GM18907 (cell line): ENCODE results near the gene PPP1R12B.
"Not testable (repeated sequence)": the region's sequence is repeated elsewhere in the genome, so short reads cannot be mapped to it uniquely, and the experiment has no call there.

Source experiments
- ATAC-seq: cut with Tn5 transposase; IDR thresholded peaks from one replicate; pipeline ENCODE4 v1.9.1; 2021; ENCODE audit warnings: mild to moderate bottlenecking, moderate library complexity; ENCODE audit not compliant: unreplicated experiment

PPP1R12B gene

DNA sequence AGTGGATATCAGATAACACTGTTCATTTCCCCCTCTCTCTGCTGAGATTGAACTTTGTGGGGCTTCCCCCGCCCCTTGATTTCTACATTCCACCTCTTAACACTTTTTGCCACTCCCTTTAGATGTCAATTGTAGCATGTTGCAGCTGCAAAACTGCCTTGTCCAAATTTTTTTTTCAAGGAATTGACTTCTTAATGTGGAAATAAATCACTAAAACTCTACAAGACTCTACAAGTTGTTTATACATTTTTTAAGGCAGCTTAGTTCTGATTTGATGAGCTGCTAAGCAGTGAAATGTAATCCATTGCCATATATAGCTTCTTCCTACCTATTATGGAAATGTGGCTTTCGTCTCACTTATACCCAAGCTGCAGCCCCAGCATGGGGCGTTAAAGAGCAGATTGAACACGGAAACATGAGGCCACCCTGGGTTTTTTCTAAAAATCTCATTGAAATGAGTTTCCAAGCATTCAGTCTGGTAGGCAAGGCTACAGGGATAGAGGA, 229.6 kb downstream of the PPP1R12B start:
- ATAC-seq, result no peak

DNA sequence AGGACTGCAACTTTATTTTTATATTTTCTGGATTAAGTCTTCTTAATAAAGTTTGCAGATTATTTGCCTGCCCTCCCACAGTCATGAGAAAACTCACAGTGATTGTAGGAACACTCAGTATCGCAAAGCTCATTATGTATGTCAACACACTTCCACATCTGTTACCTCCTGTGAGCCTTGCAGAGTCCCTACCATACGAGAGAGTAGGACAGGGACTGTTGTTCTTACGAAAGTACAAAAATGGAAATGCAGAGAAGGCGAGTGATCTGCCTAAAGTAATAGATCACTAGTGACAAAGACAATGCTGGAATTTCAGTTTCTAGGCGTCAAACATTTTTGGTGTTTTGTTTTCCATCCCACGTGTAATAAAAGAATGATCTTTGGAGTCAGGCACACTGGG, 230.1 kb downstream of the PPP1R12B start:
- ATAC-seq, result no peak

DNA sequence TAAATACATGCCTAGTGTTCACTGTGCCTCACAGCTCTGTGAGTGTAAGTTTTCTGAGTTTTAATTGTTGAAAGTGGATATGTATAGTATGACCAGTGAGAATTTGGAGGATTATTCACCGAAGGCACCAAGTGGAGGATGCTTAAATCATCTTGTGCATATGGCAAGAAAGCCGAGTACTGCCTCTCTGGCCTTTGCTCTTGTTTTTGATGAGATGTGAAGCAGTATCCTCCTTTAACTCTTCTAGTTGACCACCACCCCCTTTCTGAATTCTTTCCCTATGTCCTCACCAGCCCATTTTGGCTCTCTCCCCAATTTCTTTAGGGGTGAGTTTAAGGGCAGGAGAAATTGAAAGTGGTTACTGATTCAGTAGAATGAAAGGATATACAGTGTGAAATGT, 231.3 kb downstream of the PPP1R12B start:
- no peak for ATAC-seq

DNA sequence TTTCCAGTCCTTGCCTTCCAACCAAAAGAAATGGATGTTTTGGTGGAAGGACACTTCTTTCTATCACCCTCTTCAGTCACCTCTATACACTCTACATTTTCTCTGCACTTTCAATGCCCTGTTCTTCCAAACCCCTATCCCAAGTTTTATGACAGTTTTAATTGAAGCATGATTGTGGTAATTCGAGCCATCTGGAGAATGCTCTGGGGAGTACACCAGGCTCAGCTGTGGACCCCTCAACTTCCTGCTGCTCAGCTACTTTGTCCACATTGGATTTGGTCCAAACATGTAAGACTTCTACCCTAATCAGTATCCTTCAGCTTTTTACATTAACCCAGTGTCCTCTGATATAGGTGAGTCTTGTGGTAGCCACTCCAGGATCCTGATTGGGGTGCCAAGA, 232.1 kb downstream of the PPP1R12B start:
- no peak for ATAC-seq

DNA sequence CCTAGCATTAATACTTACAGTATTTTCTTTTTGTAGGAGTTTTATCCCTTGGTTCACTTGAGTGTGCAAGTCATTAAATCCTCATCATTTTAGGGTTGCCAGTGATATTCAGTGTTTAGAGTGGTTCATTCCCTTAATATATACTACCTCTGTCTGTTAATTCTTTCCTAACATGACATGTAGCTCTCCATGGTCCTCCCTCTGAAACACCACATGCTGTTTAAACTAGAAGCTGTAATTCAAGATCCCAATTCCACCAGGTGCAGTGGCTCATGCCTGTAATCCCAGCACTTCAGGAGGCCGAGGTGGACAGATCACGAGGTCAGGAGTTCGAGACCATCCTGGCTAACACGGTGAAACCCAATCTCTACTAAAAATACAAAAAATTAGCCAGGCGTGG, 233.9 kb downstream of the PPP1R12B start:
- not testable (repeated sequence) for ATAC-seq

DNA sequence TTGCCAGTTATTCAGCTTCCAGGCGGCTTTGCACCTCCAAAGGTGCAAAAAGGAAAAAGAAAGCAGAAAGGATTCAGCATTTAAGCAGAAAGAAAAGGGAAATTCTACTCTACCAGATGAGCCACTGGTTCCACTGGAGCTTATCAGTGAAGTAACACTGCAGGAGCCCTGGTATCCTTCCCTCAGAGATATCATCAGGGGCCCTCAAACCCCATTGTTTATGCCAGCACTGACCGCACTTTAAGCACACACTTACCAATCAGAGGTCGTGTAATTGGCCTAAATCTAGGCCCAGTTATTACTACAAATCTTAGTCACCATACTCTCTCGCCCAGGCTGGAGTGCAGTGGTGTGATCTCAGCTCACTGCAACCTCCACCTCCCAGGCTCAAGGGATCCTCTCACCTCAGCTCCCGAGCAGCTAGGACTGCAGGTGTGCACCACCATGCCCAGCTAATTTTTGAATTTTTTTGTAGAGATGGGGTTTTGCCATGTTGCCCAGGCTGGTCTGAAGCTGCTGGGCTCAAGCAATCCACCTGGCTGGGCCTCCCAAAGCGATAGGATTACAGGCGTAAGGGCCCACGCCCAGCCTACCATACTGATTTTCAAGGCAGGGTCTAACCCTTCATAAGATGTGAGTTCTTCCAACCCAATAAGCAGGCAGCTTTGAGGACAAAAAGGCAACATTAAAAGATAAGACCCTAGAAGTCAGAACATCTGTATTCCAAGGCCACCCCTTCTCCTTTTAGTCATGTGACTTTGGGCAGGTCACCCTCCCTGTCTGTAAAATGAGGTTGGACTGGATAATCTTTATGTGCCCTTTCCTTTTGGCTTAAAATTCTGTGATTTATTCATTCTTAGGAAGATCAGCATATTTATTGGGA, 236.4 kb downstream of the PPP1R12B start:
- ATAC-seq, result no peak

DNA sequence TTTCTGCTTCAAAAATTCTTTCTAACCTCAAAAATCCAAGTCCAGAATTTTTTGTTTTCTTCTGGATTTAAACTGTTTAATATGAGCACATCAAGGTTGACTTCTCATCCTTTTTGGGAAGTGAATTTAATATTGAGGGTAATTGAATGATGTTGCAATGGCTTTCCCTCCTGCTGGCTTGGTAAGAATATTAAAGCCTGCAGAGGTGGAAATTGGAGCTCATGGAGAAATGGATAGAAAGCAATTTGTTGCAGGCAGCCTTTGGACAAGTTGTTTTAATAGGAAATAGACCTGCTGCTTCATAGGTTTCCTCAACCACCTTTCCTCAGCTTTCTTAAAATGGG, 237.1 kb downstream of the PPP1R12B start:
- no peak for ATAC-seq

DNA sequence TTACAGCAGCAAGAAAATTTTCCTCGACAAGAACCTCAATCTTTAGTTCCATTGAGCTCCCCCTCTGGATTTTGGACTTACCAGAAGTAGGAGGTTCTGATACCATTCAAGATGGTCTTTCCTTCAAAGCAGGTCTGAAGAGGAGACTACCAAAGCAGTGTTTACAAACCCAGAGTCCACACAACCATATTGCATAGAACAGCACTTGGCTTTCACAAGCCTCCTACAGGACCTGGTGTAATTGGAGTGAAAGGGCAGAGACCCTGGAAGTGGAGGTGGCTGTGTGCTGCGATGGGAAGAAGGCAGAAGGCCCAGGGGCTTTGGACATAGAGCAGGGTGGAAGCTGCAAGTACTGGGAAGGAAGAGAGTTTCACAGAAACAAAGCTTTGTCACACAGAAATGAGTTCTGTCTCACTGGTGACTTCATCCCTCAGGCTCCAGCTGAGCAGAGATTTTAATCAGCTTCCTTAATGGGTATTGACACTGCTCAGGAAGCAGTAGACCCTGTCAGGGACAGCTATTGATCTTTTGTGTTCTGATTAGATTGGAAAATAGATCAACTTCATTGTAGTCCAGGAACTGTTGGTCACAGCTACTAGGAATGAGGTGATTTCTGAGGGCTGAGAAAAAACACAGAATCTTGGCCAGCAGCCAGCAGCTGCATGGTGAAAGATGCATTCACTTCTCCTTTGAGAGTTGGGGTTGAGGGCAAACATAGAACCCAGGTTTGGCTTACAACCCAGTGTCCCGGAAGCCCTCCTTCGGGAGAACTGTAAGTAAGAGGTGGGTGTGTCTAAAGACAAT, 237.7 kb downstream of the PPP1R12B start:
- ATAC-seq, result no peak

DNA sequence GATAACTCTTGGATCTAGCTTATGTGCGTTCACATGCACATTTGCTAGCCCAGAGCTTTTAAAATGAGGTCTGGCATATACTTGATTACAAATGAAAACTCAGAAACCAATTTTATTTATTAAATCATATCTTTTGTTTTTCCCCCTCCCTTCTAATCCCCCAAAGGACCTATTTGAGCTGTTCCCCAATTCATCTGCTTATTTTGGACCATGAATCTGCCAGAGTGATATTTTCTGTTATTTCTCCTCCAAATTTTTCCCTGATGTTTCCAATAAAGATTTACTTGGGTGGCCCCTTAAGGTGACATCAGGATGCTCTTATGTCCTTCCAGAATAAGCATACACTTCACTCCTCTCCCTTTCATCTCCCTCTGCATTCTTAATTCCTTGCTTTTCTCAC, 238.4 kb downstream of the PPP1R12B start:
- ATAC-seq, result no peak

DNA sequence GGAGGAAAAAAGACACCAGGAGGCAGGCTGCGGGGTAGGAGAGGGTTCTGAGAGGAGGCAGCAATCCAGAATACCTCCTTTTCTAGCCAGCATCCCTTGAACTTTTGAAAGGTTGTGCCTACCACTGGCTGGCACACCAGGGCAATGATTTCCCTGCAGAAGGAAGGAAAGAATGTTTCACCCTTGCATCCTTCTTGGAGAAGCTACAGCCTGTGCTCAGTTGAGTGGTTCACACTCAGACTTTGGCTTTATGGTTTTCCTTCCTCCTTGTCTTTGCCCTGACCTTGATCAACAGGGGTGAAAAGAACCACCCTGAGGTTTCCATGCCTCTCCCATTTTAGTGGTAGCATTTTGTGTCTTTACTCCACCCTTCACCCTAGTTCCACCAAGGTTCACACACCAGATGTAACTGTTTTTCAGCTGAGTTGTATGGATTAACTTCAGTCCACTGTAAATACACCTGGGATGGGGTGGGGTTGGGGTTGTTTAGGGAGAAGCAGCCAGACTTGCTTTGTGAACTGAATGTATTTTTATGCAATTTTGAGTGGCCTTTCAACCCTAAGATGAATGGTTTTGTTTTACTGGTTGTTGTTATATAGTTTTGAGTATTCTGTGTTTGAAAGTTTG, 239.5 kb downstream of the PPP1R12B start:
- ATAC-seq, result no peak

DNA sequence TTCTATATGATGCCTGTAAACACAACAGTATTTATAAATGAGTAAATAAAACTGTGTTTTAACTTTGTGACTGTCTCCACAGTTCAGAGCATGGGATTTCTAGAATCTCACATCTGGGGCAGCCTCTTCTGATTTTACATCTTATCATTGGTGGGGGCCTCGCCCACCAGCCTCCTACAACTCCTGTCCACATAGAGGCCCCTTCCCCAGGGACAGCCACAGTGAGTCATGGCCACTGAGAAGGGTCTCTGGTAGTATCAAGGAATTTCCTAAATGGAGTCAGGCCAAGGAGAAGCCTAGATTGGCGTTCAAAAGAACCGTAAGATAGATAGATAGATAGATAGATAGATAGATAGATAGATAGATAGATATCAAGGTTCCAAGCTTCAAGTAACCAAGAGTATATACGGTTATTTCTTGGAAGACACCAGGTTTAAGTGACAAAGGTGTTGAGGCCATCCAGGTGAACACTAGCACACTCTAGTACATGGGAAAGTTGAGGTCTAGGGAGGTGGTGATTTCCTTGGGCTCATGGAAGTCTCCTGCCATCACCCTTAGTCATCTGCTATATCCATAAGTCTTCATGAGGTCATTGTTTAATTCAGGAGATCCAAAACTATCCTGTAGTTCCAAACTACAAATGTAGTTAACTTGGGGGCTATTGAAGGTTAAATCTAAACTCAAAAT, 240.1 kb downstream of the PPP1R12B start:
- ATAC-seq, result no peak

DNA sequence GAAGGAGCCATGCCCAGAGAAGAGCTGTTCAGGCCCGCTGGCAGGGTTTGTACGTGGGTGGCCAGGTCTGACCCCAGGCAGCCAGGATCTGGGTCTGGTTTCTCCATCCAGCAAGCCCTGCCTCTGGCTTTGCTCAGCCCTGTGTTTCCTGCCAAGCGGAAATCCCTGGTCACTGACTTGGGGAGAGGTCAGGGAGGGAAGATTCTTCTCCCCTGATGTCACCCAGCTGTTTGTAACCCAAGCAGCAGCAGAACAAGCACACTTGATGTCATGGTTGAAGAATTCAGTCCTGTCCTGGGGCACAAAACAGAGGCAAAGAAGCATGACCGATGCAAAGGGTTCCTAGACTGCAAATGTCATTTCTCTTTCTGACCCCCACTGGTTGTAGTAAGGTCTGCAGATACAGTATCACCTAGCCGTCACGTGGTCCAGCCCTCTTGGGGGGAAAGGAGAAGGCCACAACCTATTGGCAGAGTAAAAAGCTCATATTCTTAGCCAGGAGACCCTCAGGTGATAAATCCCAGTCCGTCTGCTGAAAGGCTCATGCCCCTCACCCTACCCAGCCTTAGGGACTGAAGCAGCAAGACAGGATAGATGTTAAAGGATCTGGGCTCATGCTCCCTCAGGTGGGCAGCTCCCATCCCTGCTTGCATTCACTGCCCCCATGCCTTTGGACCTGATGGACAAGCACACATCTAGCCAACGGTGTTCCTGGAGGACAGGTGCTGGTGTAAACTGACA, 240.9 kb downstream of the PPP1R12B start:
- ATAC-seq, result no peak

DNA sequence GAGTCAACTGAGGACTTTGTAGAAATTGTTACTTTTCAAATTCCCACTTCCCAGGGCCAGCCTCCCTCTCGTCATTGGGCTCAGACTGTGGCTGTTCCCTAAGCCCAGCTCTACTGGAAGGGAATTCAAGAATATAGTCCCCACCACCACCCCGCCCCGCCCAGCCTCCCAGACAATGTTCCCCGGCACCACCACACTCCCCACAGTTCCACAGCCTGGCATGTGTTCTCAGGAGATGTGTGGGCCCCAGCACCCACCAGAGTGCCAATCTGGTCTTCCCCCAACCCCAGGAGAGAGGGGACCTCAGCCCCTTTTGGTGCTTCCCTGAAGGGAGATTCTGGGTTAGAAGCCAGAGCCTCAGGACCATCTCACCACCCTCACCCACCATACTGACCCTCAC, 241.6 kb downstream of the PPP1R12B start:
- no peak for ATAC-seq

DNA sequence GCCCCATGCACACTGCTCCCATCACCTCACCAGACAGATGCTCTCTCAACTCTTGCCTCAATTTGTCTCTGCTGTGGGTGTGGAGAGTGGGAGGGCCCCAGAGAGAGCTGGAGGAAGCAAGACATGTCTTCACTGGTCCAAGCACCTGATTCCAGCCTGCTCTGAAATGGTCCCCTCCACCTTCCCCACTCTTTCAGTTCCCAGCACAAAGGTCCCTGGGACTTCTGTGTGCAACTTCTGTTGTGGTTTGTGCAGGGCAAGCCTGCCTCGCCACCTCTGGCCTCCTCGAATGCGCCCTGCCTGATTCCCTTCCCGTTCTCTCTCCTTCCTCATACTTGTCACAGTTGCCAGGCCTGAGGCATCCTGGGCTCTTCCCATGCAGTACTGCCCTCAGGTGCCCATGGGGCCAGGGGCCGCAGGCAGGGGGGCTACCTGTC, 242.5 kb downstream of the PPP1R12B start:
- no peak for ATAC-seq

DNA sequence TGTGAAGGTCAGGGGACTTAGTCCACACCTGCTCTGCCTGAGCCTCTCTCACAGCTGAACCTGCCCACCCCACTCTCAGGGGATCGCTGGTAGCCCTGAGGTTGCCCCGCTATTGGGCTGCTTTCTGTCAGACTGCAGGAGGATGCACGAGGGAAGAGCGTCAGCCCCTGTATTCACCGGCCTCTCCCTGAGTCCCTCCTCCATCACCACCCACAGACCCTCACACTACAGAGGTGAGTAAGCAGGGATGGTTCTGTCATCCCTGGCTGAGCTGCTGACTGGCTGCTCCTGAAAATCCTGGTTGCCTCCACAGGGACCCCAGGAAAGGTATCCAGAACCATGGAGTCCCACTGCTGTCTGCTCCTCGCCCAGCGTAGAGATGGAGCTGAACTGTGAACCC, 243.0 kb downstream of the PPP1R12B start:
- no peak for ATAC-seq

DNA sequence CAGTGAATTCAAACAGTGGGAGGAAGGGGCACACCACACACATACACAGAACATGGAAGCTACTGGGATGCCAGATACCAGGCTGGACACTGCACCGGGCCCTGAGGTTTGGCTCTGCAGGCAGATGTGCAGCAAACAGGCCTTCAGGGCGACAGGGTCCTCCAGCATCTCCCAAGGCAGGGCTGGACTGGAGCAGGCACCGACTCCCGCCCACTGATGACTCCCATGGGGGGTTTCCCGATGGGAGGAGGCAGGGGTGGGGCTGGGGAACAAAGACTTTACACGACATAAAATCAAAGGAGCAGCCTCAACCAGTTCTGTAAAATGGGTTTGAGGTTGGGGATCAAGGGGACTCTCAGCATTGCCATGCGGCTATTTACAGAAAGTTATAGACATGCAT, 243.6 kb downstream of the PPP1R12B start:
- no peak for ATAC-seq

DNA sequence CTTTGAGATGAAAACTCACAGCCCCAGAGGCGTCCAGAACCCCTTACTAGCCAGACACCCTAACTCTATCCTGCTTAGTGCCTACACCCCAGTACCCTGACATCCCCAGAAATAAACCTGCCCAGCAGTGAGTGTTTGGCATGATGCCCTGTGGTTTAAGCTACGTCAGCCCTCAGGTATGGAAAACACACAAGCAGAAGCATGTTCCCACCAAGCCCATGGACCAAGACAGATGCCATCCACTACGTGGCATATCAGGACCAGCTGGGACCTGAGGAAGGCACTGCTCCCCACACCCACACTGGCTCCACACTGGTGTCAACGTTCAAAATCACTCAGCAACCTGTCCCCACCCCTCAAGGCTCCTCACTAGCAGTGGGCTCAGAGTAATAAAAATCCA, 245.3 kb downstream of the PPP1R12B start:
- ATAC-seq, result no peak

DNA sequence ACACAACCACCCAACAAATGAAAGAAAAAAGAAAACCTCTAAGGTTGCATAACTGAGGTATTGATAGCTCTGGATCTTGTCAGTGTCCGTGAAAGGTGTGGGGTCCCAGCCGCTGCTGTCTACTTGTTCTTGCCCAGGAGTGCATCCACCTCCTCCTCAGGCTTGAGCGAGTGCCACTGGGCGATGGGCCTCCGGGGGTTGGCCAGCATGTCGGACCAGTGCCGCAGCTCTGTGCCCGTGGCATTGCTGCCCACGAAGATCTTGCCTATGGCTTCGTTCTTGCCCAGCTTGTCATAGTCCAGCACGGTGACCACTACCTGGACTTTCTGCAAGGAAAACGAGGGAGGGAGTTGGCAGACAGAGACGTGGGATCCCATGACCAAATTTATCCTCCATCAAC, 248.1 kb downstream of the PPP1R12B start:
- ATAC-seq, result no peak

DNA sequence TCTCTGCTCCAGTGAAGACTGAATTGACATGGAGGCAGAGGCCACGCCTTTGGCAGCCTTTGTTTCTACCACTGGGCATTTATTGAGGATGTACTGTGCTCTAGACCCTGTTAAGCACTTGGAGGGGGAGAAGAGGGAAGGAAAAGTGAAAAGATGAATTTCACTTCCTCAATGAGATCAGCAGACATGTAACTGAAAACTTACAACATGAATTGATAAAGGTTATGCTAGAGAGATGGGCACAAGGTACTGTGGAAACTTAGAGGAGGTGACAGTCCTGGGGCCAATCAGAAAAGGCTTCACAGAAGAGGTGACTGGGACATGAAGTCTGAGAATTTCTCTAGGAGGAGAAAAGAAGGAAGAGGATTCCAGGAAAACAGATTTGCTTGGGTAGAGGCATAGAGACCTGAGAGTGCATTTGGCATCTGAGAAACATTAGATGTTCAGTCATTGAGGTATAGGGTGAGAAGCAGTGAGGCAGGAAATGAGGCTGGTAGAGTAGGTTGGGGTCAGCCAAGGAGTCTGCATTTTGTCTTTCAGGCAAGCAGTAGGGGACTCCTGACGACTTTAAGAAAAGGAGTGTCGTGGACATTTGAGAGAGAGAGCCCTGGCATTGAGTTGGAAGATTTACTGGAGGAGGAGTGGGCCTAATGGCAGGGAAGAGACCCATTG, 248.7 kb downstream of the PPP1R12B start:
- no peak for ATAC-seq
